HG03135 (cell line): Measurements from ENCODE around the gene ADAMTS12.
"Not testable (repeated sequence)": the region's sequence is repeated elsewhere in the genome, so short reads cannot be mapped to it uniquely, and the experiment has no call there.

Experiments used
- ATAC-seq: cut with Tn5 transposase; IDR thresholded peaks from one replicate; pipeline ENCODE4 v1.9.1; 2021; ENCODE audit warnings: mild to moderate bottlenecking, moderate library complexity; ENCODE audit not compliant: unreplicated experiment

ADAMTS12 gene

DNA sequence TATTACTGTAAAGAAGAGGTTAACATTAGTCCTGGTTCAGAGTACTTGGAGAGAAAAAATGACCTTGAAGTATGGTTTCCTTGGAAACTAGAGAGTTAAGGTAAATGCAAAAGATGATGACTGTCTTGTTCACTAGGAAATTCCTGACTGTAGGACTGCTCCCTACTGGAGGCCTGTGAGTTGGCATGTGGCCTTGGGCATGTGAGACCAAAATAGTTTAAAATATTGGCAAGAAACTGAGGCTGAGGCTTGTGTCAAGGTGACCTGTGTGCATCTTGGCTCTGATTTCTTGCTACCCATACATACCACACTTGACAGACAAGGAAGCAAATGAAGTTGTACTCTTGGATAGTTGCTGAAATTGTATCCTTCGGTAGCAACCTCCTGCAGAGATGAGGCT lies 354.6 kb downstream of the ADAMTS12 start:
- ATAC-seq, result no peak

- ATAC-seq, result no peak
Measured at GRCh38 chr5:33536802-33537201, 355.0 kb downstream of the ADAMTS12 start.

DNA sequence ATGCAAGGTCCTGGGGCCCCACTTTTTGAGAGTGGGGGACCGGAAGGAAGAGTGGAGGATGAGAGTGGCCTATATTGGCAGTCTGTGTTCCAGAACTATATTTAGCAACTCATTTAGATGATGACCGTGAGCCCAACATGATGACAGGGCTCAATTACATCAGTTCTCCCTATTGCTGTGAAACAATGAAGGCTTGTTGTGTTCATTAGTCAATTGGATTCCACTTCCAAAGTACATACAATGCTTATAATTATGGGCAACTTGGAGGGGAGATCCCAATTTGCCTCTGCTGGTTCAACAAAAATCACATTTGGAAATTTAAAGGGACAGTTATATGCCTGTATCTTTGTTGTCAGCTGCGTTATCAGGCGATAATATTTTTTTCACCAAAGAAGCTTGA lies 360.0 kb downstream of the ADAMTS12 start:
- ATAC-seq, result no peak

- ATAC-seq, result no peak
Measured at GRCh38 chr5:33531037-33531298, 360.8 kb downstream of the ADAMTS12 start.

GRCh38 chr5:33530183-33531036 lies 361.4 kb downstream of the ADAMTS12 start:
- no peak for ATAC-seq

DNA sequence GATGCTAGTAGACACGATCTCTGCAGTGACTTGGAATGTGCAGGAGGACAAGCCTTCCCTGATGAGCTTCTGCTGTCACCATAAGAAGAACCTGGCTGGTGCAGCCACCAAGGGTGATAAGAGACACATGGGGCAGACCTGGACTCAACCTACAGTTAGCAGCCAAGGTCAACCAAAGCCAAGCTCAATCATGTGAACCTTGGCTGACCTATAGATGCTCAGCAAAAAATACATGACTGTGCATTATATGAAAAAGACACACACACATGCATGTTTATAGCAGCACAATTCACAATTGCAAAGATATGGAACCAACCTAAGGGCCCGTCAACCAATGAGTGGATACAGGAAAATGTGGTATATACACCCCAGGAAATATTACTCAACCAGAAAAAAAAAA lies 364.1 kb downstream of the ADAMTS12 start:
- no peak for ATAC-seq

- ATAC-seq, result no peak
Measured at GRCh38 chr5:33526755-33527154, 365.0 kb downstream of the ADAMTS12 start.

DNA sequence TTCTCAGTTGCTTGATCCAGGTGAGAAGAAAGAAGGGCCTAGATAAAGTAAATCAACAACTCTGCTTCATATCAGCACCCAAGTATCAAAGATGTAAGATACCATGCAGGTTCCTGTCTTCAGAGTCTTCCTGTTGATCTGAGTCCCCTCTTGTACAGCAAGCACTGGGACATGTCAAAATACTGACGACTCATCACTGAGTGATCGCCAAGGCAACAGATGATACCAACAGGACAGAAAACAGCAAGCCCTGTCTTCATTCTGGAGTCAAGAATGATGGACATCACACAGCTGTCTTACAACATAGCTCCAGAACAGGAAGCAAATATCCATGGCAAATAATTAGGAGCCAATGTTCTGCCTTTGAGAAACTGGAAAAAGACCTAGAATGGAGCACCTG lies 367.3 kb downstream of the ADAMTS12 start:
- no peak for ATAC-seq

DNA sequence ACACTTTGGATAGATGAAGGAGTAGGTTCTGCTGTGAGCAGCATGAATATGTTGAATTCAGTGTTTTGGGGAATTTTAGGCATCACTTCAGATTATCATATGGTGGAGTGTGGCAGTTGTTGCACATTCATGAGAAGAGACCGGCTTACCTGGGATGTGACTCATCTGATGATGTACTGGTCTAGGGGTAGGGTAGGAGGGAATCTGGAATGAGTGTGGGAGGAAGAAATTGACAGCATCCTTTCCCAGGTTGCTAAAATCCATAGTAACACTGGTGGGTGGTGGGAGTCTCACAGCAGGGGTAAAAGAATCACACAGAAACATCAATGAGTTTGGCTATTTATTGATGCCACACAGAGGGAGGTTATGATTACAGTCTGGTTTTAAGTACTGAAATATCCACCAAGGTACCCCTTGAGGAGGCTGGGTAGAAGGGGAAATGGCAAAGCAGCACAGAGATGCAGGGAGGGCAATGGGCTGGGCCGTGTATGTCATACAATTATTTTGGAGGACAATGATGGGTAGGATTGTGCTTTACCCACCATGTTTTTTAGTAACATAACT lies 368.5 kb downstream of the ADAMTS12 start:
- no peak for ATAC-seq

DNA sequence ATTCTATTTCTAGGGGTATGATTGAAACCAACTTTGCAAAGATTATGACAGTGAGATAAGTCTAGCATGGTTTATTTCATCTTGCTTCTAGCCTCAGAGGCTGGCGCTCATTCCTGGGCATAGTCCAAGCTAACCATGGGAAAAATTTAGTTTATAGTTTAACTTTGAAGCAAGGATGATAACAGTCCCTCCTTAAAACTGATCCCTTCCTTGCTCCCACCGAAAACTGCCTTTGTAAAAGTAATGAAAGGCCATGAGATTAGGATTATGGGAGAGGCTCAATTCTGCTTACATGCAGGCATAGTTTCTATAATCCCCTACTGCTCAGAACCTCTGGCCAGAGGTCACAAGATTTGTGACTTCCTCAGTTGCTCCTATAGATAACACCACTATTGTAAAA lies 375.4 kb downstream of the ADAMTS12 start:
- no peak for ATAC-seq

DNA sequence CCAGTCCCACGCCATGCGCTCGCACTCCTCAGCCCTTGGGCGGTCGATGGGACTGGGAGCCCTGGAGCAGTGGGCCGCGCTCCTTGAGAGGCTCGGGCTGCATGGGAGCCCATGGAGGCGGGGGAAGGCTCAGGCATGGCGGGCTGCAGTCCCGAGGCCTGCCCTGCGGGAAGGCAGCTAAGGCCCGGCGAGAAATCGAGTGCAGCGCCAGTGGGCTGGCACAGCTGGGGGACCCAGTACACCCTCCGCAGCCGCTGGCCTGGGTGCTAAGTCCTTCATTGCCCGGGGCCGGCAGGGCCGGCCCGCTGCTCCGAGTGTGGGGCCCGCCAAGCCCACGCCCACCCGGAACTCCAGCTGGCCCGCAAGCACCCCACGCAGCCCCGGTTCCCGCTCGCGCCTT lies 376.4 kb downstream of the ADAMTS12 start:
- ATAC-seq, result not testable (repeated sequence)

DNA sequence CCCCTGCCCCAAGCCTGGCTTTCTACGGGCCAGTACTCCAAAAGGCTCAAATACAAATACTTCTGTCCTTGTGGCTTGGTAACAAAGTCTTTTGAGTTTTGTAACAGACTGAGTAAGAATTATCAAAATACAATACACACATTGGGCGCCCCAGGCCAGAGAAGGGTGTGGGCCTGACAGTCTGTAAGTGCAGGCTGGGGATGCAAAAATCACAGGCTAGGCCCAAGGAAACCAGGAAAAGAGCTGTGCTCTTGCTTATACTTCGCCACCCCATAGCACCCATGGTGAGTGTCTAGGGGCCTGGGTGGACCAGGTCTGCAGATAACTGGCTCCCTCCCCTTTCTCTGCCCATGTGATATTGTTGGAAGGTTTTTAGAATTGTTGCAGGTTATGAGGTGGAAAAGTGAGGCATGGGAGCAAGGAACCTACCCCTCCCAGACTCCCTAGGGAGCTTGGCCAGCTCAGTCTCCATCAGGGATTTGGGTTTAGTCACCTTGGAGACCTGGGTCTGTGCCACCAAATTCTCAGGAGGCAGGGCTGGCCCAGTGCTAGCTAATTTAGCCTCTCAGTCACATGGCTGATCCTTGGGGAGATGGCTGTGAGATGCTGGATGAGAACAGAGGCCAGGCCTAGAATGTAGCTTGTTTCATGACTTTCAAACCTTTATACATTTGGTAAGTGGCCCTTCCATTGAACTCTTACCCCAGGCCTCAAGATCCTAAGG lies 378.2 kb downstream of the ADAMTS12 start:
- no peak for ATAC-seq

DNA sequence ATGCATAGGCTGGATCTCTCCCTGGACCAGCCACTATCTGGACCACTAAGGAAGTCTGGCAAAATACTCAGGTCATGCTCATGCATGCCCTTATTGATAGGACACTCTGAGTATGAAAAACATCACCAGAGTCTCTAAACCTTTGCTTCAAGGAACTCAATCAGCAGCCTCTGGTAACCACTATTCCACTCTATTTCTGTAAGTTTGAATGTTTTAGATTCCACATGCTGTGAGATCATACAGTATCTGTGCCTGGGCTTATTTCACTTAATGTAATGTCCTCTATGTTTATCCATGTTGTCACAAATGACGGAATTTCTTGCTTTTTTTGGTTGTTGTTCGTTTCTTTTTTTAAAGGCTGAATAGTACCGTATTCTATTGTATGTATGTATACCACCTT lies 382.8 kb downstream of the ADAMTS12 start:
- no peak for ATAC-seq

DNA sequence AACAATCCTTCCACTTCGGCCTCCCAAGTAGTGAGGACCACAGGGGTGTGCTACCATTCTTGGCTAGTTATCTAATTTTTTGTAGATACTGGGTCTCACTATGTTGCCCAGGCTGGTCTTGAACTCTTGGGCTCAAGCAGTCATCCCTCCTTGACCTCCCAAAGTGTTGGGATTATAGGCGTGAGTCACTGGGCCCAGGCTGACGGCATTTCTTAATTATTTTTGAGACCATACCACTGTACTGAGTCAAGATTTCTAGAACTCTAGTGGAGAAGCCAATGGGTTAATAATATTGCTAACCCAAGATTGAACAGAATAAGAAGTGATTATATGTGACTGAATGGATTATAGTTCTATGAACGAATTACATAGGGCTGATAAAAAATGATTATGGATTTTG lies 384.4 kb downstream of the ADAMTS12 start:
- ATAC-seq, result no peak

DNA sequence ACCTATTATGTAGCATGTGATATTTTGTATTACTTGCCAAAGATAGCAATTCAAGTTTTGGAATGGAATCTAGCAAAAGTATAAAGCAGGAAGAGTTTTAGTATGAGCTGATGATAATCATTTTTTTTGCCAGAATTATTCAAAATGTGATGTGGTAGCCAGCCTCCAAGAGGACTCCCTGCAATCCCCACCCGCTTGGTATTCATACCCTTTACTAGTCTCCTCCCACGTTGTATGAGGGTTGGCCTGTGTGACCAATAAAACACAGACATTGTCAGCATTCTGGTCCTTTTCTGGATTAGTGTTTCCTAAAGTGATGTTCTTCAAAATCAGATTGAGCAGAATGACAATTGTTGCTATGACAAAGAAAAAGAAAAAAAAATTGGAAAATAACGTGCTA lies 387.2 kb downstream of the ADAMTS12 start:
- no peak for ATAC-seq

GRCh38 chr5:33501899-33502298 lies 389.9 kb downstream of the ADAMTS12 start:
- ATAC-seq, result no peak

- ATAC-seq, result no peak
Measured at GRCh38 chr5:33501260-33501659, 390.5 kb downstream of the ADAMTS12 start.

DNA sequence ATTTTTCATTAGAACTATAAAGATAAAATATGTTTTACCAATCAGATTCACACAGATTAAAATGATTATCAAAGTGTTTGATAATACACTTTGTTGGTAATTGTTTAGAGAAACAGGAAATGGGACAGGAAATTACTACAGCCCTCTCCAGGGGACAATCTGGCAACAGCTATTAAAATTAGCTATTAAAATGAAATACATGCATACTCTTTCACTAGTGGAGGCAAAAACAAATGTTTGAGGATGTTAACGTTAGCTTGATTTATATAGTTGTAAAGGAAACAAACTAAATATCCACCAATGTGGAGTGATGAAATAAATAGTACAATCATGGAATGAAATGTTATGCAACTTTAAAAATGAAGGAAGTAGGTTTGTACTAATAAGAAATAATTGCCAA lies 397.3 kb downstream of the ADAMTS12 start:
- no peak for ATAC-seq

GRCh38 chr5:33491941-33492340 lies 399.8 kb downstream of the ADAMTS12 start:
- no peak for ATAC-seq

- no peak for ATAC-seq
Measured at GRCh38 chr5:33490071-33490665, 401.6 kb downstream of the ADAMTS12 start.

GRCh38 chr5:33489481-33490067 lies 402.2 kb downstream of the ADAMTS12 start:
- ATAC-seq, result no peak
